Cardiac muscle cell (in vitro differentiated cells and primary cell): ENCODE data around the gene USP17L17. TPM values are rescaled to one million over a fixed set of nuclear protein-coding genes. Genes with fewer than 3 reads are reported as not detected.
A peak's percentile ranks its signal among the peaks of the same experiment; 100 is the strongest.
"Not testable (repeated sequence)": the region's sequence is repeated elsewhere in the genome, so short reads cannot be mapped to it uniquely, and the experiment has no call there.

Source experiments
- DNase-seq, 2 donors: peaks; one replicate each; pipeline versions ENCODE4 v3.0.0 to v3.0.0-alpha.2; 2010 to 2017; ENCODE audit warnings: low read depth in 1 of 2, low spot score in 1 of 2
- H3K27ac ChIP-seq: fragments of 200-600 bp; sonication (generic); 2 replicates; pipeline ENCODE4 v1.5.1; 2016
- H3K27me3 ChIP-seq: fragments of 200-600 bp; sonication (generic); 2 replicates; pipeline ENCODE4 v1.6.0; 2016; ENCODE audit warnings: control low read depth
- H3K36me3 ChIP-seq: fragments of 200-600 bp; sonication (generic); 2 replicates; pipeline ENCODE4 v1.5.1; 2016; ENCODE audit warnings: control low read depth
- H3K4me1 ChIP-seq: fragments of 200-600 bp; sonication (generic); 2 replicates; pipeline ENCODE4 v1.8.1; 2017; ENCODE audit warnings: low read depth, mild to moderate bottlenecking, mixed run types
- H3K4me3 ChIP-seq: fragments of 200-600 bp; sonication (generic); 2 replicates; pipeline ENCODE4 v1.5.1; 2016; ENCODE audit warnings: mild to moderate bottlenecking
- H3K9me3 ChIP-seq: fragments of 200-600 bp; sonication (generic); 2 replicates; pipeline ENCODE4 v1.5.1; 2017; ENCODE audit warnings: low read depth, mild to moderate bottlenecking, control low read depth
- polyA plus RNA-seq: library from polyadenylated mRNA; unstranded; fragments of >200 nt; fragmentation: Nextera tagmentation; extraction: Ambion mirVana; gene quantifications from 2 replicates; pipeline ENCODE4 v1.2.1, GENCODE V29; 2016
- total RNA-seq: library from RNA; depleted of rRNA; stranded (reverse); fragments of >200 nt; gene quantifications from 2 replicates; pipeline ENCODE4 v1.2.3, GENCODE V29; 2016

The USP17L17 gene
- total RNA-seq (not detected in 2 replicates), polyA plus RNA-seq (not detected in 2 replicates)

- H3K4me3 ChIP-seq, H3K27me3 ChIP-seq, H3K27ac ChIP-seq, DNase-seq, H3K4me1 ChIP-seq, H3K36me3 ChIP-seq, H3K9me3 ChIP-seq: not testable (repeated sequence)
Observed at GRCh38 chr4:9243579-9243978, at the start of gene USP17L17. Gene USP17L17 (plus strand): TSS chr4:9243879. CDS start chr4:9243879, 0 bp downstream.

GRCh38 chr4:9210357-9210756, 33.3 kb upstream of the USP17L17 start, which contains the start of gene USP17L10:
Gene USP17L10 (plus strand): TSS chr4:9210657. CDS start chr4:9210657, 0 bp downstream.
- H3K4me3 ChIP-seq, H3K9me3 ChIP-seq, H3K36me3 ChIP-seq, H3K4me1 ChIP-seq, H3K27ac ChIP-seq, H3K27me3 ChIP-seq, DNase-seq: not testable (repeated sequence)

- H3K9me3 ChIP-seq, H3K27me3 ChIP-seq, H3K4me3 ChIP-seq, H3K36me3 ChIP-seq, DNase-seq, H3K4me1 ChIP-seq, H3K27ac ChIP-seq: not testable (repeated sequence)
Observed at GRCh38 chr4:9214701-9215100, 29.0 kb upstream of the USP17L17 start.

GRCh38 chr4:9215105-9215504, 28.6 kb upstream of the USP17L17 start, which contains the start of gene USP17L11:
Gene USP17L11 (plus strand): TSS chr4:9215405. CDS start chr4:9215405, 0 bp downstream.
- not testable (repeated sequence) for H3K9me3 ChIP-seq, H3K27ac ChIP-seq, H3K4me3 ChIP-seq, H3K36me3 ChIP-seq, H3K4me1 ChIP-seq, H3K27me3 ChIP-seq, DNase-seq

GRCh38 chr4:9219852-9220251, 23.8 kb upstream of the USP17L17 start, which contains the start of gene USP17L12:
Gene USP17L12 (plus strand): TSS chr4:9220152. CDS start chr4:9220152, 0 bp downstream.
- H3K4me1 ChIP-seq, H3K9me3 ChIP-seq, H3K36me3 ChIP-seq, H3K27me3 ChIP-seq, H3K4me3 ChIP-seq, H3K27ac ChIP-seq, DNase-seq: not testable (repeated sequence)

- H3K4me3 ChIP-seq, H3K9me3 ChIP-seq, H3K4me1 ChIP-seq, DNase-seq, H3K27ac ChIP-seq, H3K27me3 ChIP-seq, H3K36me3 ChIP-seq: not testable (repeated sequence)
Observed at GRCh38 chr4:9224596-9224995, 19.1 kb upstream of the USP17L17 start, which contains the start of gene USP17L13. Gene USP17L13 (plus strand): TSS chr4:9224896. CDS start chr4:9224896, 0 bp downstream.

GRCh38 chr4:9230249-9230648, 13.4 kb upstream of the USP17L17 start:
- not testable (repeated sequence) for H3K27ac ChIP-seq, H3K9me3 ChIP-seq, H3K4me1 ChIP-seq, H3K4me3 ChIP-seq, H3K36me3 ChIP-seq, DNase-seq, H3K27me3 ChIP-seq

GRCh38 chr4:9234085-9234484, 9.6 kb upstream of the USP17L17 start, which contains the start of gene USP17L15:
Gene USP17L15 (plus strand): TSS chr4:9234385. CDS start chr4:9234385, 0 bp downstream.
- not testable (repeated sequence) for H3K9me3 ChIP-seq, H3K4me3 ChIP-seq, DNase-seq, H3K27me3 ChIP-seq, H3K4me1 ChIP-seq, H3K27ac ChIP-seq, H3K36me3 ChIP-seq

GRCh38 chr4:9238461-9238860, 5.2 kb upstream of the USP17L17 start:
- H3K9me3 ChIP-seq, H3K36me3 ChIP-seq, H3K4me3 ChIP-seq, H3K27me3 ChIP-seq, H3K27ac ChIP-seq, H3K4me1 ChIP-seq: not testable (repeated sequence)
- DNase-seq, result peak; percentile 0

- not testable (repeated sequence) for H3K27me3 ChIP-seq, H3K36me3 ChIP-seq, H3K27ac ChIP-seq, H3K4me1 ChIP-seq, H3K4me3 ChIP-seq, H3K9me3 ChIP-seq
- peak in 1 of 2 donors; percentile 0 for DNase-seq
Observed at GRCh38 chr4:9247953-9248680, 4.4 kb downstream of the USP17L17 start, which contains the start of gene USP17L18. Gene USP17L18 (plus strand): TSS chr4:9248630. CDS start chr4:9248630, 0 bp downstream.

- H3K27ac ChIP-seq, H3K36me3 ChIP-seq, H3K27me3 ChIP-seq, H3K9me3 ChIP-seq, DNase-seq, H3K4me1 ChIP-seq, H3K4me3 ChIP-seq: not testable (repeated sequence)
Observed at GRCh38 chr4:9253078-9253477, 9.4 kb downstream of the USP17L17 start, which contains the start of gene USP17L19. Gene USP17L19 (plus strand): TSS chr4:9253378. CDS start chr4:9253378, 0 bp downstream.

- not testable (repeated sequence) for H3K9me3 ChIP-seq, H3K36me3 ChIP-seq, DNase-seq, H3K27ac ChIP-seq, H3K27me3 ChIP-seq, H3K4me3 ChIP-seq, H3K4me1 ChIP-seq
Observed at GRCh38 chr4:9257824-9258223, 14.1 kb downstream of the USP17L17 start, which contains the start of gene USP17L20. Gene USP17L20 (plus strand): TSS chr4:9258124. CDS start chr4:9258124, 0 bp downstream.

- not testable (repeated sequence) for DNase-seq, H3K36me3 ChIP-seq, H3K4me1 ChIP-seq, H3K27me3 ChIP-seq, H3K4me3 ChIP-seq, H3K27ac ChIP-seq, H3K9me3 ChIP-seq
Observed at GRCh38 chr4:9262572-9262971, 18.9 kb downstream of the USP17L17 start, which contains the start of gene USP17L21. Gene USP17L21 (plus strand): TSS chr4:9262872. CDS start chr4:9262872, 0 bp downstream.

- not testable (repeated sequence) for H3K36me3 ChIP-seq, H3K4me3 ChIP-seq, H3K27ac ChIP-seq, H3K4me1 ChIP-seq, H3K27me3 ChIP-seq, DNase-seq, H3K9me3 ChIP-seq
Observed at GRCh38 chr4:9267319-9267718, 23.6 kb downstream of the USP17L17 start, which contains the start of gene USP17L22. Gene USP17L22 (plus strand): TSS chr4:9267619. CDS start chr4:9267619, 0 bp downstream.
